Activated B cell treated with CpG ODN at 0.5 μM for 24 hours (primary cell): ENCODE data around the gene COL17A1. TPM values are rescaled to one million over a fixed set of nuclear protein-coding genes. Genes with fewer than 3 reads are reported as not detected.

Experiments used
- ATAC-seq: fragments of 200-7000 bp; cut with Tn5 transposase; one replicate; pipeline ENCODE4 v1.10.0; 2021; ENCODE audit warnings: low read depth, mild to moderate bottlenecking, moderate library complexity
- CTCF ChIA-PET: fragments of 350-600 bp; sonication (Branson Sonifier 250); formaldehyde crosslinking; loops from one replicate; lab custom pipeline; 2021; ENCODE audit warnings: antibody characterized with exemption; lab: Charles Lee
- POLR2A ChIA-PET: fragments of 350-600 bp; sonication (Branson Sonifier 250); formaldehyde crosslinking; loops from one replicate; lab custom pipeline; 2021; ENCODE audit warnings: antibody characterized with exemption; lab: Charles Lee
- DNase-seq: peaks from one replicate; pipeline ENCODE4 v3.0.0; 2022
- H3K27ac Mint-ChIP-seq: one replicate; pipeline ENCODE4 v1.8.0; 2020; ENCODE audit warnings: mixed read lengths
- H3K27me3 Mint-ChIP-seq: one replicate; pipeline ENCODE4 v1.8.0; 2021; ENCODE audit warnings: mixed read lengths
- H3K36me3 Mint-ChIP-seq: one replicate; pipeline ENCODE4 v1.8.0; 2021; ENCODE audit warnings: low read depth, mixed read lengths
- H3K4me1 Mint-ChIP-seq: one replicate; pipeline ENCODE4 v1.8.0; 2021; ENCODE audit warnings: mixed read lengths
- H3K4me3 Mint-ChIP-seq: one replicate; pipeline ENCODE4 v1.8.0; 2020; ENCODE audit warnings: mild to moderate bottlenecking, mixed read lengths
- H3K9me3 Mint-ChIP-seq: one replicate; pipeline ENCODE4 v1.8.0; 2020; ENCODE audit warnings: mixed read lengths
- intact Hi-C: fragments of 100-400 bp; cut with micrococcal nuclease; formaldehyde crosslinking; loops from one replicate; pipeline ENCODE4 v1.15.1; 2024
- total RNA-seq: library from RNA; stranded (reverse); gene quantifications from 2 replicates; pipeline ENCODE4 v1.2.3, GENCODE V29; 2022
- TF ChIP-seq, protein P1 (sequence below): fragments of 200-600 bp; IDR thresholded peaks from one replicate; pipeline ENCODE4 v1.8.0; 2022; ENCODE audit warnings: antibody characterized with exemption, mild to moderate bottlenecking

Gene COL17A1
- total RNA-seq, 1 donor from 2014 or later = not detected

DNA sequence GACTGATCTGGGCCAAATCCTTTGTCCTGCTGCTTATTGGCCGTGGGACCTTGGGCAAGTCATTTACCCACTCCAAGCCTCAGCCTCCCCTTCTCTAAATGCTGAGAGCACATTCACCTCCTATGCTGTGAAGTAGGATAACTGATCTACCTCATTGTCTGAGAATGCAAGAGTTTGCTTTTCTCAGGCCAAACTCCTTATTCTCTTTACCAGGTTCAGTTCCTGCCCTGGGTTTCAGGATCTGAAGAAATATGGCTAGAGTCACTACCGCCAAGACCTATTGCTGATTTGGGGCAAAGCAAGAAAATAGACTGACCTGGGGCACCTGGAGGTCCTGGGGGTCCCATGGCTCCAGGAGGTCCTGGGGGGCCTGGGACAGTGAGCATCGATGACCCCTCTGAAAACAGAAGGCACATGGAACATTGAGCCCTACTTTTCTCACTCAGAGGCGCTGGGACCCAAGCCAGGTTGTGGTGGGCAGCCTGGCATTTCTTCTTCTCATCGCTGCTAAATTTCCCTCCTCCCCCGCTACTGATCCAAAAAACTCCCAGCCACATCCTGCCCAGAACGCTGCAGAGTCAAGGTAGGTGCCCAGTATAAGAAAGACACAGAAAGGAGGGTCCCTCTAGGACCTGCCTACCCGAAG is 42.4 kb downstream of the COL17A1 start:
- H3K27ac Mint-ChIP-seq = no peak overlapping the region
- H3K4me3 Mint-ChIP-seq = no peak overlapping the region
- H3K27me3 Mint-ChIP-seq = peaks cover 3% of the 10 kb centered on the region
- ATAC-seq (no peak), DNase-seq (no peak)
- ChIA-PET CTCF (no interaction called here), POLR2A (no interaction called here)
- H3K4me1 Mint-ChIP-seq = no peaks in the 10 kb centered on the region
- intact Hi-C loops = no loop called here
- H3K9me3 Mint-ChIP-seq = no peaks in the 10 kb centered on the region
- H3K36me3 Mint-ChIP-seq = no peaks in the 10 kb centered on the region
- TF ChIP-seq, protein P1, sequence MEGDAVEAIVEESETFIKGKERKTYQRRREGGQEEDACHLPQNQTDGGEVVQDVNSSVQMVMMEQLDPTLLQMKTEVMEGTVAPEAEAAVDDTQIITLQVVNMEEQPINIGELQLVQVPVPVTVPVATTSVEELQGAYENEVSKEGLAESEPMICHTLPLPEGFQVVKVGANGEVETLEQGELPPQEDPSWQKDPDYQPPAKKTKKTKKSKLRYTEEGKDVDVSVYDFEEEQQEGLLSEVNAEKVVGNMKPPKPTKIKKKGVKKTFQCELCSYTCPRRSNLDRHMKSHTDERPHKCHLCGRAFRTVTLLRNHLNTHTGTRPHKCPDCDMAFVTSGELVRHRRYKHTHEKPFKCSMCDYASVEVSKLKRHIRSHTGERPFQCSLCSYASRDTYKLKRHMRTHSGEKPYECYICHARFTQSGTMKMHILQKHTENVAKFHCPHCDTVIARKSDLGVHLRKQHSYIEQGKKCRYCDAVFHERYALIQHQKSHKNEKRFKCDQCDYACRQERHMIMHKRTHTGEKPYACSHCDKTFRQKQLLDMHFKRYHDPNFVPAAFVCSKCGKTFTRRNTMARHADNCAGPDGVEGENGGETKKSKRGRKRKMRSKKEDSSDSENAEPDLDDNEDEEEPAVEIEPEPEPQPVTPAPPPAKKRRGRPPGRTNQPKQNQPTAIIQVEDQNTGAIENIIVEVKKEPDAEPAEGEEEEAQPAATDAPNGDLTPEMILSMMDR = no peak

- Mint-ChIP-seq H3K4me3 (no peak overlapping the region), H3K4me1 (no peaks in the 10 kb centered on the region), H3K27me3 (no peaks in the 10 kb centered on the region), H3K36me3 (no peaks in the 10 kb centered on the region), H3K9me3 (no peaks in the 10 kb centered on the region), H3K27ac (no peak overlapping the region)
- ChIA-PET POLR2A (interaction anchor here (0.5 kb wide), 1 partner anchor 79 kb away, joined by 3 read pairs; no protein-coding TSS in a partner anchor), CTCF (no interaction called here)
- ATAC-seq (no peak), DNase-seq (no peak)
- TF ChIP-seq, protein P1 = no peak
- intact Hi-C loops = no loop called here
These were observed 43.7 kb downstream of the COL17A1 start for GRCh38 chr10:104041891-104042535.

DNA sequence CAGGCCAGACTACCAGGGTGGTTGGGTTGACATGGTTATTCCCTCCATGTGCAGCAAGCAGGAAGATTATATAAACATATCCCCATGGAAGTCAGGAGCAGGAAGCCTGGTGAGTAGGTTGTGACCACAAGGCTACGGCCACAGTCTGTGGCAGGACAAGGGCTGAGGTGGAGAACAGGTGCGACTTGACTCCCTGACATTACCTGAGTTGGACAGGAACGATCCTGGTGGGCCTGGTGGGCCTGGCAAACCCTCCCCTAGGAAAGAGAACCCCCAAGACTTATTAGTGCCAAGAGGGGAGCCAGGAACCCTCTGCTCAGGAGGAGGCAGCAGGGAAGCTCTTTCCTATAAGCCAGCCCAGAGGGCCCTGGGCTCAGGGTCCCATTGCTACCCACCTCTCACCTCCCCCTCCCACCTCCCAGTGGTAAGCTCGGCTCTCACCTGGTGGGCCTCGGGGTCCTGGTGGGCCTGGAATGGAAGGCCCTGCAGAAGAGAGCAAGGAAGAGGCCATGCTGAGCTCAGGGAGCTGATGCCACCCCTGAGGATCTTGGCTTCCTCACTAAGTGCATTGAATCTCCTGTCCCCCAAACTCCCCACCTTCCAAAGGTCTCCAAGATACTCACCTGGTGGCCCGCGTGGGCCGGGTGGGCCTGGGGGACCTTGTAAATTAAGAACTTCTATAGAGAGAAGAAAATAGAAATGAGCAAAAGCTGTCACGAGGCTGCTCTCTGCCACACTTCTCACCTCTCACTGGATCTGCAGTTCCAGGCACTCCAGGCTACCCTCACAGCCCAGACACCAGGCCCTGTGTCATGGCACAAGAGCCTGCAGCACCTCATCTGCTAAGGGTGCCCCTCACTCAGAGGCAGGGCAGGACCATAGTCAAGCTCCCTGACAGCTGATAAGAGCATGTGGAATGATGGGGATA is 44.6 kb downstream of the COL17A1 start:
- H3K4me3 Mint-ChIP-seq = no peak overlapping the region
- H3K9me3 Mint-ChIP-seq = no peaks in the 10 kb centered on the region
- intact Hi-C loops = no loop called here
- TF ChIP-seq, protein P1 = no peak
- no peaks in the 10 kb centered on the region for H3K4me1 Mint-ChIP-seq
- H3K27ac Mint-ChIP-seq = no peak overlapping the region
- no peak for DNase-seq
- no peaks in the 10 kb centered on the region for H3K36me3 Mint-ChIP-seq
- CTCF ChIA-PET = no interaction called here
- ATAC-seq = no peak
- no peaks in the 10 kb centered on the region for H3K27me3 Mint-ChIP-seq
- POLR2A ChIA-PET = no interaction called here

DNA sequence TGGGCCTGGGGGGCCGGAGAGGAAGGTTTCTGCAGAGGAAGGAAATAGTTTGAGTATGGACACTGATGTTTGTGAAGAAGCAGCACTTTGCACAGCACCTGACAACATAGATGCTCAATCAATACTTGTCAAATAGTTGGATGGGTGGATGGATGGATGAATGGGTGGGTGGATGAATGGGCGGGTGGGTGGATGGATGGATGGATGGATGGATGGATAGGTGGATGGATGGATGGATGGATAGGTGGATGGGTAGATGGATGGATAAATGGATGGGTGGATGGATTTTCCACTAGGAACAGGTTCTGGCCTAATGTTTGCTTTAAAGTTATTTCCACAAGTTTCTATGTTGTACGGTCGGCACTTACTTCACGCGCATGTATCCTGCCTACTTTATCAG is 45.3 kb downstream of the COL17A1 start:
- POLR2A ChIA-PET = no interaction called here

More for the DNA sequence above, 45.3 kb downstream of the COL17A1 start:
- intact Hi-C loops = no loop called here
- Mint-ChIP-seq H3K27me3 (no peaks in the 10 kb centered on the region), H3K36me3 (no peaks in the 10 kb centered on the region), H3K4me3 (no peak overlapping the region), H3K4me1 (no peaks in the 10 kb centered on the region), H3K9me3 (no peaks in the 10 kb centered on the region), H3K27ac (no peak overlapping the region)
- TF ChIP-seq, protein P1 = no peak
- ATAC-seq (no peak), DNase-seq (no peak)
- CTCF ChIA-PET = no interaction called here
